GM18511 (cell line): Measurements from ENCODE around the gene ENTPD7.
"Not testable (repeated sequence)": the region's sequence is repeated elsewhere in the genome, so short reads cannot be mapped to it uniquely, and the experiment has no call there.

ENCODE experiments used
- ATAC-seq: cut with Tn5 transposase; IDR thresholded peaks from one replicate; pipeline ENCODE4 v1.9.1; 2021; ENCODE audit warnings: mild to moderate bottlenecking, moderate library complexity; ENCODE audit not compliant: unreplicated experiment

ENTPD7 gene, protein sequence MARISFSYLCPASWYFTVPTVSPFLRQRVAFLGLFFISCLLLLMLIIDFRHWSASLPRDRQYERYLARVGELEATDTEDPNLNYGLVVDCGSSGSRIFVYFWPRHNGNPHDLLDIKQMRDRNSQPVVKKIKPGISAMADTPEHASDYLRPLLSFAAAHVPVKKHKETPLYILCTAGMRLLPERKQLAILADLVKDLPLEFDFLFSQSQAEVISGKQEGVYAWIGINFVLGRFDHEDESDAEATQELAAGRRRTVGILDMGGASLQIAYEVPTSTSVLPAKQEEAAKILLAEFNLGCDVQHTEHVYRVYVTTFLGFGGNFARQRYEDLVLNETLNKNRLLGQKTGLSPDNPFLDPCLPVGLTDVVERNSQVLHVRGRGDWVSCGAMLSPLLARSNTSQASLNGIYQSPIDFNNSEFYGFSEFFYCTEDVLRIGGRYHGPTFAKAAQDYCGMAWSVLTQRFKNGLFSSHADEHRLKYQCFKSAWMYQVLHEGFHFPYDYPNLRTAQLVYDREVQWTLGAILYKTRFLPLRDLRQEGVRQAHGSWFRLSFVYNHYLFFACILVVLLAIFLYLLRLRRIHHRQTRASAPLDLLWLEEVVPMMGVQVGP

DNA sequence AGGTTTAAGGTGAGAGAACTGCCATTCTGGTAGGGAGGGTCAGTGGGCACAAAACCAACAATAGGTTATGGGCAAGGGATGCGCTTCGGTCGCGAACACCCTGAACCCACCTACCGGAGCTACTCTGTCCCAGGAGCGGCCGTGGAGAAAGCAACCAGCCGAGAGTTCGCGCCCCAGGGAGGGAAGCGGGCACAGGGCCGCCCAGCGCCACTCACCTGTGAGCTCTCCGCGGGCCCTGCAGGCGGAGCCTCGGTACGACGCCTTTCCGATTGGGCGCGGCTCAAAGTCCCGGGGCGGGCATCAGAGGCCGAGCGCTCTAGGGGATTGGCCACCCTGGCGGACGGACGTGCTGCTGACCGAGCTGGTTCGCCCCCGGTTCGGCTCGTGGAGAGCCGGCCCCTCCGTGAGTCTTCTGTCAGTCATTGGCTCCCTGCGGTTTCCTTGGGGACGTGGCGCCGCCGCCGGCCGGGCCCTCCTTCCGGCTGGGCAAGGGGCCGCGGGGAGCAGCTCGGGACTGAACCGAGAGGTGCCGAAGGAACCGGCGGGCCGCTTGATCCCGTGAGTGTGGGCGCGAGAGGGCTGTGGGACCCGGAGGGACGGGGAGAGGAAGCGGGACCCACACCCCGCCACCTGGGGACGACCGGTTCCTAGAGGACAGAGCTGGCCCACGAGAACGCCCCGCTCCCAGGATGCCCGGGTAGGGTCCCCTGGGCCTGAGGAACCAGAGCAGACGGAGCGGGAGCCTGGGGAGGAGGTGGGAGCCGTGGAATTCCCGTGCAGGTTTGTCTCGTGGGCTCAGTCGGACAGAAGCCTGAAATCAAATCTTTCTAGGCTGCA, at the start of gene ENTPD7:
Gene ENTPD7 (plus strand): TSS at position 479 of the 837 bp plus-strand sequence. CDS start 448 bp downstream, outside the sequence.
- ATAC-seq: peak; percentile 99

DNA sequence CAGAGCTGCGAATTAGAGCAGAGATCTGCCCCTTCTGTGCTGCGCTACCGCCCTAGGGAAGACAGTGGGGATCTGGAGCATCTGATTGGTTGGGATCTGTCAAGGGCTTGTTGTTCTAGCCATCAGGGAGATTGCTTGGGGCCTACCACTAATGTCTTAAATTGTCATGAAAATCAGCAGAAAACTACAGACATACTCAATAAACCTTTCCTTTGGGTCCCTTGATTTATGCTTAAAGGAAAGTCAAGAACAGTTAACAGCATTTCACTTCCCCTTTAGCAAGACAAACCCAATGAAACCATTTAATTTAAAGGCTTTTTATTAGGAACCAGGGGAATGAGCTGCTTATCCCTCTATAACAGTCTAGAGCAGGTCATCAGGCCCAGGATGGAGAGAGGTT, 49.1 kb upstream of the ENTPD7 start:
- no peak for ATAC-seq

DNA sequence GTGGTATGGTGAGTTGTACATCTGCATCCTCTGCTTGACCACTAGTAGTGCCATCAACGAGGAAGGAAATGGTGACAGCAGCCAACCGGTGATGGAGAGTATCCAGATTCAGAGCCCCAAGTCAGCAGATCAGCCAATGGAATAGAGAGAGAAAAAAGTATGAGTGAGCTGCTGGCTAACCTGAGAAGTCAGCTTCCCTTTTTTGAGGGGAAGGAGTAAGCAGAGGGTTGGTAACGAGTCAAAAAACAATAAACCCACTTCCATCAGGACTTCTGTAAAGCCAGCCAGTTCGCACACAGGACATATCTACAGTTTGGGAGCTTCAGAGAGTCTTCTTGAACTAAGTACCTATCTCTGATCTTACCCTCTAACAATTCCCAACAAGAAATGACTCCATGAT, 48.0 kb upstream of the ENTPD7 start:
- no peak for ATAC-seq

DNA sequence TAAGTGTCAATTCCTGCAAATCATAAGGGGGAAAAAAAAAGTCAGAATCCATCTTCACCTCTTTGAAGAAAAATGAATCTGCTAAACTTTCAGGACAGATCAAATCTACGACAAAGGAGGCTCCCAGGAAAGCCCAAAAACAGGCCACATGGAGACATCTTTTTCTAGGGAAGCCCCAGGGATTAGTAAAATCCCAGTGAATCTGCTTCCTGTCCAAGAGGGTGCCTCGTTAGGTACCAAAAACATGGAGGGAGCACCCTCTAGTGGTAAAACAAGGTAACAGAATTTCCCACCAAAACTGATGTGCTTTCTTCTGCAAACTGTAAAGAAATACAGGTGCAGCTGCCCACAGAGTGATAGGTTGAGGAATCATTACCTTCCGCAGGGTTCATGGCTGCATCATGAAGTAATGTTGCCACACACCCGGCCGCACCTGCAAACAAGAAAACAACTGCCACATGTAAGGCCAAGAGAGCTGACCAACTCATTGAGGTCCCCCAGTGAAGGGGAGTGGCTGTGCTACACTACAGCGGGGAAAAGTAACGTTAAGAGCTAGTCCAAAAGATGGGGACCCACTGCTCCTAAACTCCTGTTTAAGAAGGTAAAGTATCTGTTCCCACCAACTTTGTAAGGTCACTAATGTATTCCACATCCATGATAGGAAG, 47.0 kb upstream of the ENTPD7 start:
- ATAC-seq: no peak

DNA sequence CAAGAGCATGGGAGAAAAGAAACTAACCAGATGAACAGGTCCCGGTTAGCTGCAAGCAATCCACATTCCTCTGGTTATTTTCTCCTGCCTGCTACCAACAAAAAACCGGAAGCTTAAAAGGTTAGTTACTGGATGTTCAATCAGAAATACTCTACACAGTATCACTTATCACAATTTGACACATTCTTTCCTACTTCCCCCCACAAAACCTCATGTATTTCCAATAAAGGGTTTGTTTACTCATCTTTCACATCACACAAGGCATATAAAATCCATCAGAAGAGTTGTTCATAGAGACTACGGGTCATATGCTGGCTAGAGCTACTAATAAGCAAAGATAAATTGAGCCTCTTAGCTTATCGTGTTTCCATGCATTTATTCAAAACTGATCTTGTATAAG, 43.9 kb upstream of the ENTPD7 start:
- ATAC-seq: no peak

DNA sequence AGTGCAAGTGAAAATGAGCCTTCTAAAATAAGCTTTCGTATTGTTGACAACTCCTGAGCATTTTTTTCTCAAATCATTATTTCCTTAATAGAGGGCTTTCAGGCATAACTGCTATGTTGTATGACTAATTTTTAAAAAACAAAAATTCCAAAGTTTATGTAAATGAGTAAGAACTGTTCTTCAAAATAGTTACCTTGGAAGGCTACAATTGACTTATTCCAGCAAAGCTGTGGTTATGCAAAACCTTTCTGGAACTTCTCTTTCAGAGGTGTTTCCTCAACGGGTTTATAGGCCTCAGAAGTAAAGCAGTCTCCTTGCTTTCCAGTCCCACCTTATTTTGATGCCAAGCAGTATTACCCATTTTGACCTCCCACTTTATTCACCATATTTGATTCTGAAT, 41.6 kb upstream of the ENTPD7 start:
- no peak for ATAC-seq

DNA sequence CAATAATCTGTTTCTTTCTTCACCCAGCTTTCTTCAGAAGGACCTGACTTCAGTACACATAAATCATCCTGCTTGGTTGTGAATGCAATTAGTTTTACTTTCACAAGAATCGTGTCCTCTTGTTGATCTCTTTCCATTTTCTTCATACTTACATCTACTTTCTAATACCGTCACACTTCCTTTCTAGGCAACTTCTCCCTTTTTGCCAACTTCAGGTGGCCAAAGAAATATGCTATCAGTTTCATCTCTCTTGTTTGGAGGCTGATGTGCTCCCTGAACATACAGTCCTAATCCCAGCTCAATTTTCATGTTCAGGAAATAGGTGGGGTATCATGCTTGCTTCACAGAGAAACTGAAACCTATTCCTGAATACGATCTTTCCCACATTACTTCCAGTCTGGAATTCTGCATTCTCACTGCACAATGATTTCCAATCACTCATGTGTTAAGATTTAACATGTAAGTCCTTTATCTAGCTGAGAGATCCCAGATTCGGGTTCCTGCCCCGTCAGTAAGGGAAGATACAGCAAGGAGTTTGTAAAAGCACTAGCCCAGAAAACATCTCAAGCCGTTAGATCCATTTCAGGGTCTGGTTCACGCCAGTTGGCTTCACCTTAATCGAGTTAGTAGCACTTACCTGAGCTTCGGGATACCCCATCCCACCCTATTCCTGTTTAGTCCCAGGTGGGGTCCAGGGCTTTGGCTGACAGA, 40.1 kb upstream of the ENTPD7 start:
- no peak for ATAC-seq

DNA sequence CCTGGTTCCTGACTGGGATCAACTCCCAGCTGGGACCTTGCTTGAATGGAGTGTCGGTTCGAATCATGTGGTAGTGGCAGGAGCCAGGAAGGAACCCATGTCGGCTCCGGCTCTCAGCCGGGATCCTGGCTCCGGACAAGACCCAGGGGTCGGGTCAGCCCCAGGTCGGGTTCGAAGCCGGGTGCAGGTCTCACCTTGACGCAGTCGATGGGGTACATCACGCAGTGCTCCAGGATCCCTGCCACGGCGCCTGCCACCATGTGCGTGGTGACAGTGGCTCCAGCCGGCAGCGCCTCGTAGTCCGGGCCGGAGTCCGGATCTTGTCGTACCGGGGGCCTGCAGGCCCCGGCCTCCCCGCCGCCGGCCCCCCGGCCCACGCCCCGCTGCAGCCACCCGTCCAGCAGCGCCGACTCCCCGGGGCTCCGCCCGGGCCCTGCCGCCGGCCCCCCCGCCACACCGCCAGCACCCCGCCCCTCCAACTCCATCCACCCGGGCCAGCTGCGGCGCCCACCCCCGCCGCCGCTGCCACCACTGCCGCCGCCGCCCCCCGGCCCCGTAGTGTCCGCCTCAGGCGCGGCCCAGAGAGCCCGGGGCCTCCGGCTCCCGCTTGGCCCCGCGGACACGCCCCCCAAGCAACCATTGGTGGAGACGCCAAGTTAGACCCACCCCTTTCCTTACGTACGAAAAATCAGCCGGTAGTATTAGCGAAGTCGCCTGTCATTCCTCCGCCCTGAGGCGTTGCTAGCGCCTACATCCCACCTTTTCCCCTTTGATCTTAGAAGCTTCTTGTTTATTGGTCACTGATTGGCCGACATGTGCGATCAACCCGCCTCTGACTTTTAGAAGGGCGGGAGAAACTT, 39.2 kb upstream of the ENTPD7 start, which contains the start of gene SLC25A28:
Gene SLC25A28 (minus strand): TSS at position 589 of the 860 bp plus-strand sequence. CDS start 104 bp downstream, at position 485.
- peak; percentile 81 for ATAC-seq

DNA sequence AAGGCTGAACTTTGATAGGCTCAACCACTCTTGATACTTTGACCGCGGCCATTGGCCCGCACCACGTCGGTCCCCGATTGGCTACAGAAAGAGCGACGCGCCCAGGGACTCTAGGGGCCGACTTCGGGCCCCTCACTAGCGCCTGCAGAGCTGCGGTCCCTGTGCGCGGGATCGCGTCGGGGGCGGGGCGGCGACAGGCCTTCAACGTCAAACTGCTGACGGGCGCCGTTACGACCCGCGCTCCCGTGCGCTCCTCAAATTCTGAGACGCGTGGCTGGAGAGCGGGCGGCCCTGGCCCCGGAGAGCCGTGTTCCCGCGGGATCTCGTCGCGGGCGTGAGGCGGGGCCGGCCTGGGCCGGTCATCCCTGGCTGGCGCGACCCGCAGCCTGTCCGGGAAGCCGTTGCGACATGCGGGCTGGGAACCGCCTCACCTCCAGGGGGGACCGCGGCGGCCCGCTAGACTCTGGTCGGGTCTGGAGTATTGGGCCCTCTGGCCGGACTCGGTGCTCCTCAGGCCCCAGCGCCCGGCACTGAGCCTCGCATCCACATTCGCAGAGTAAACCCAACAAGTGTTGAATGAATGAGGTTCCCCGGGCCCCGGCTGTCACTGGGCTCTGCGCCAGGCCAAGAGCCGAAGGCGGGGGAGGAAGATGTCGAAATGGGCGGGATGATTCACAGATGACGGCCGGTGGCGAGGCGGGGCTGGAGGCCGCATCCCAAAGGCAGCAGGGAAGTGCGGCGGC, 38.4 kb upstream of the ENTPD7 start:
- ATAC-seq: peak; percentile 88

DNA sequence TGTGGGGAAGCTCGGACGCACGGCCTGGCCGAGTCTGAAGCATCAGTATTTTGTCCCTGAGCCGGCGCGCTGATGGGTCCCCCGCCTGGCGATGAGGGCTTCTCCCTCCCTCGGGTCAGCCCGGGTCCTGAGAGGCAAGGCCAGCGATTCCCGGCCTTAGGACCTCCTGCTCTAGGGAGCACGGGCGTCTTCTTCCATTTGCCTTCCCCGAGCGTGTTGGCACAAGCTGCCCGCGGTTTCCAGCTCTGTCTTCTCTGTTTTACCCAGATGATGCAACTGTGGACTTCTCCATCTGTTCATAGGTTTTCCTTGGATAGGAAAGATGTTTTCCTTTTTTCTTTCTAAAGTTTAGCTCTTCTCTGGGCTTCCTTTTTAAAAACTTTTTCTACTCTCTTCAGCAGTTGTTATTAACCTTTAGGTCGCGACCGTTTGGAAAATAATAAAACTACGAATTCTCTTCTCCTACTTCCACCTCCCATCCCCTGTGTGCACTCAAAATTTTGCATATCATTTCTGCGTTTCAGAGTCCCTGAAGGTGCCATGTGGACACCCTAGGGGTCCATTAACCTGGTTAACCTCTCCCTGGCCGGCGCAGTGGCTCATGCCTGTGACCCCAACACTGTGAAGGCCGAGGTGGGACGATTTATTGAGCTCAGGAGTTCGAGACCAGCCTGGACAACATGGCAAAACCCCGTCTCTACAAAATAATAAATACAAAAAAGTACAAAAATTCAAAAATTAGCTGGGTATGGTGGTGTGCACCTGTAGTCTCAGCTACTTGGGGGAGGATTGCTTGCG, 37.7 kb upstream of the ENTPD7 start:
- no peak for ATAC-seq

DNA sequence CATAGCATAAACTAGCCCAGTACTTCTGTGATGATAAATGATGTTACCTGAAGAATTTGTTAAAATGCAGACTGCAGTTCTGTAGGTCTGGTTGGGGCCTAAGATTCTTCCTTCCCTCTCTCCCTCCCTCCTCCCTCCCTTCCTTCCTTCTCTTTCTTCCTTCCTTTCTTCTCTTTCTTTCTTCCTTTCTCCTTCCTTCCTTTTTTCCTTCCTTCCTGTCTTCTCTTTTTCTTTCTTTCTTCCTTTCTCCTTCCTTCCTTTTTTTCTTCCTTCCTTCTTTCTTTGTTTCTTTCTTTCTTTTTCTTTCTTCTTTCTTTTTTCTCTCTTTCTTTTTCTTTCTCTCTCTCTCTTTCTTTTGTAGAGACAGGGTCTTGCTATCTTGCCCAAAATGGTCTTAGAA, 35.4 kb upstream of the ENTPD7 start:
- ATAC-seq: no peak

DNA sequence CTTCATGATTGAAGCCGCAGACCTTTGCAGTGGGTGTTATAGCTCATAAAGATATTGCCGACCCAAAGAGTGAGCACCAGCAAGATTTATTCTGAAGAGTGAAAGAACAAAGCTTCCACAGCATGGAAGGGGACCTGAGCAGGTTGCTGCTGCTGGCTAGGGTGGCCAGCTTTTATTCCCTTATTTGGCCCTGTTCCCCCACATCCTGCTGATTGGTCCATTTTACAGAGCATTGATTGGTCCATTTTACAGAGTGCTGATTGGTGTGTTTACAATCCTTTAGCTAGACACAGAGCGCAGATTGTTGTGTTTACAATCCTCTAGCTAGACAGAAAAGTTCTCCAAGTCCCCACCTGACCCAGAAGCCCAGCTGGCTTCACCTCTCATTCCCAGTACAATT, 34.2 kb upstream of the ENTPD7 start:
- ATAC-seq: not testable (repeated sequence)

DNA sequence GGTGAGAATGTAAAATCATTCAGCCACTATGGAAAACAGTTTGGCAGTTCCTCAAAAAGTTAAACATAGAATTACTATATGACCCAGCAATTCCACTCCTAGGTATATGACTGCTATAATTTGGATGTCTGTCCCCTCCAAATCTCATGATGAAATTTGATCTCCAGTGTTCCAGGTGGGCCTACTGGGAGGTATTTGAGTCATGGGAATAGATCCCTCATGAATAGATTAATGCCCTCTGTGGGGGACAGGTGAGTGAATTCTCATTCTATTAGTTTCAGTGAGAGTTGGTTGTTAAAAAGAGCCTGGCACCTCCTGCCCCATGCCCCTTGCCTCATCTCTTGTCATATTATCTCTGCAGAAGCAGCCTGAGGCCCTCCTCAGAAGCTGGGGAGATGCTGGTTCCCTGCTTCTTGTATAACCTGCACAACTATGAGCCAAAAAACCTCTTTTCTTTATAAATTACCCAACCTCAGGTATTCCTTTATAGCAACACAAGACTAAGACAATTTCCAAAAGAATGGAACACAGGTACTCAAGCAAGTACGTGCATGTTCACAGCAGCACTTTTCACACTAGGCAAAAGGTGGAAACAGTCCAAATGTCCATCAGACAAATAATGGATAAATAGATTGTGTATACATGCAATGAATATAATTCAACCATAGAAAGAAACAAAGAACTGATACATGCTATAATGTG, 30.2 kb upstream of the ENTPD7 start:
- no peak for ATAC-seq

DNA sequence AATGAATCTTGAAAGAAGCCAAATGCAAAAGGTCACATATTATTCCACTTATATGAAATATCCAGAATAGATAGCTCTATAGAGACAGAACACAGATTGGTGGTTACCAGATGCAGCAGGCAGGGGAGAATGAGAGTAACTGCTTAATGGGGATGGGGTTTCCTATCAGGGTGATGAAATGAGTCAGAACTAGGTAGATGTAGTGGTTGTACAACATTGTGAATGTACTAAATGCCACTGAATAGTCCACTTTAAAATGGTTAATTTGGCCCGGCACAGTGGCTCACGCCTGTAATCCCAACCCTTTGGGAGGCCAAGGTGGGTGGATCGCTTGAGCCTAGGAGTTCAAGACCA, 29.7 kb upstream of the ENTPD7 start:
- peak; percentile 62 for ATAC-seq

DNA sequence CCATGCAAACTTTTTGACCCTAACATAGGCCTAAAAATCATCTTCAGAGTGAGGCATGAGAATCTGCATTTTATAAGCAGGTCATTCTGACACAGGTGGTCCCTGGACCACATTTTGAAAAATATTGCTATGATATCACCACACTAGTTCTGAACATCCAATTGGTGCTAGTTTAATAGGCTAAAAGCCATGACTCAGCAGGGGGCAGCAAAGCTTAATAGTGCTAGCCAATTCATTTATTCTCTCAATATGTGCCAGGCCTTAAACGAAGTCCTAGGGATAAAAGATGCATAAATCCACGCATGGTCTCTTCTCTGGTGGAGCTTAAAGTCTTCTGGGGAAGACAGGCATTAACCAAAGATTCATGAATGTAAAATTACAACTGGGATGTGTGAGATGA, 28.9 kb upstream of the ENTPD7 start:
- no peak for ATAC-seq

DNA sequence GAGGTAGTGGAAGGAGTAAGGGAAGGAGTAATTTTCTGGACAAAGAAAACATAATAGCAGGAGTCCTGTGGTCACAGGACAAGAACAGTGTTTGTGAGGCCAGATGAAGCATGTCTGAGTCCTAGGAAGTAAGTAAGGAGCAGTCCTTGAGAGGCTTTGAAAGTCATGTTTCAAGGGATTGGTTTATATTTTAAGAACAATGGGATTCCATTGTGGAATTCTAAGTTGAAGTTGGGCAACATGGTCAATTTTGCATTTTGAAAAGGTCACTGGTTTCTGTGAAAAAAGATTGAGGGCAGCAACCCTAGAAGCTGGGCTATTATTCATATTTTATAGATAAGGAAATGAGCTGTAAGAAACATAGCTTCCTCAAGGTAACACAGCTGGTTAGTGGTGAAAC, 28.3 kb upstream of the ENTPD7 start:
- ATAC-seq: no peak

DNA sequence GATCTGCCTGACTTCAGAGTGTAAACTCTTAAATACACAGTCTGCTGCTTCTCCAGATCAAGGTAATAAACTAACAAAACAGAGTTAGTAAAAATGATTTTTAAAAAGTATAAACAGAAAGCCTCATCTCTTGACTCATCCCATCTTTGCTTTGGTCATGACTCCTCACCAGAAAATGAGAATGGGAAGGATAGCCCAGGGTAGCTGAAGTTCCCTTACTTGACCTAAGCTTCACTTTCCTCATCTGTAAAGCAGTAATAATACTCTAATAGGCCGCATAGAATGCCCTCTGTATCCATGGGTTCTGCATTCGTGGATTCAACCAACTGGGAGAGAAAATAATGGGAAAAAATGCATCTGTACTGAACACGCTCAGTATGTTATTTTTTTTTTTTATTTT, 27.8 kb upstream of the ENTPD7 start:
- no peak for ATAC-seq
